Cerebellar cortex (tissue), 1 donor: ENCODE data around the gene DDX10.
A peak's percentile ranks its signal among the peaks of the same experiment; 100 is the strongest.
"Not testable (repeated sequence)": the region's sequence is repeated elsewhere in the genome, so short reads cannot be mapped to it uniquely, and the experiment has no call there.

Source experiments
- DNase-seq: peaks from one replicate; pipeline ENCODE4 v3.0.0-alpha.2; 2015; ENCODE audit warnings: low spot score

The DDX10 gene

DNA sequence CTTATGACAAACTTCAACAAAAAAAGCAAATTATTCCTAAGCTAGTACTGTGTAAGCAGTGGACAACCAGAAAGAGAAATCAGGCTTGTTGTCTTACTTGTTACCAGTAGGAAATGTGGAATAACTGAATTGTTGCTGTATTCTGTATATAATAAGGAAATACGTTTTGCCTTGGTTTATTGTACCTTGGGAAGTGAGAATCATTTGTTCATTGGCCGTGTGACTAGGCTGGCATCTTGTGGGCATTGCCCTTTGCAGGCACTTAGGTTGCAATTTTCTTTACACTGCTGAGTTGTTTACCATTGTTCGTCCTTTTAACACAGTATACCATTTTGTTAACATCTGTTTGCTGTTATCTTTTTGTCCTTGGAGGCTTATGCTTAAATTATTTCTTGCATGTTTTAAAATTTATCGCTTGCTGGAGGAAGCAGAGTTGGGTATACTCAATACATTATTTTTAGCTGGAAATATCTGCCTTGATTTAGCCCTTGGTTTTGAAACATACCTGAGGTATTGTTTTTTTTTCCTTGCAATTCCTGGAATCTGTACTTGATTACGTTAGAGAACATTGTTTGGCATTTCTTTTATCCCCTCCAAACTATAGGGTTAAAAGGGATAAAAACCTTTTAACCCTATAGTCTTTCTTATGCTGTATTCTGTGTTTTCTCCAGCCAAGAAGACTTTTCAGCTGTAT, 109.3 kb downstream of the DDX10 start:
- DNase-seq = no peak

DNA sequence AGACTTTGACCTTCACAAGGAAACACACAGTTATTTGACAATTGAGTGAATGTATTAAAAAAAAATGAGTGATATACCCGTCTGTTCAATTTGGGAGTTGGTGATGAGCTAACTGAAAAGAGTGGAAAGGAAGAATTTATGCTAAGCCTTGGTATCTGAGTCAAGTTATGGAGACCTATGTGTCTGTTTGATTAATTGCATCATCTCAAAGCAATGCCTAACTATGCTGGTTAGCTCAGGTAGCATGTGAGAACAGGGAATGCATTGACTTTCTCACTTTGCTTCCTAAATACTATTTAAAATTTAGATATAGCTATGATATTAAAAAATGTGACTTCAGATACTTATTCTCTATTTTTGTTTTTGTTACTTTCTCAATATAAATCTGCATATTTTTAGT, 110.5 kb downstream of the DDX10 start:
- no peak for DNase-seq

DNA sequence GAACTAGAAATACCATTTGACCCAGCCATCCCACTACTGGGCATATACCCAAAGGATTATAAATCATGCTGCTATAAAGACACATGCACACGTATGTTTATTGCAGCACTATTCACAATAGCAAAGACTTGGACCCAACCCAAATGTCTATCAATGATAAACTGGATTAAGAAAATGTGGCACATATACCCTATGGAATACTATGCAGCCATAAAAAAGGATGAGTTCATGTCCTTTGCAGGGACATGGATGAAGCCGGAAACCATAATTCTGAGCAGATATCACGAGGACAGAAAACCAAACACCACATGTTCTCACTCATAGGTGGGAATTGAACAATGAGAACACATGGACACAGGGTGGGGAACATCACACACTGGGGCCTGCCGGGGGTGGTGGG, 114.3 kb downstream of the DDX10 start:
- not testable (repeated sequence) for DNase-seq

DNA sequence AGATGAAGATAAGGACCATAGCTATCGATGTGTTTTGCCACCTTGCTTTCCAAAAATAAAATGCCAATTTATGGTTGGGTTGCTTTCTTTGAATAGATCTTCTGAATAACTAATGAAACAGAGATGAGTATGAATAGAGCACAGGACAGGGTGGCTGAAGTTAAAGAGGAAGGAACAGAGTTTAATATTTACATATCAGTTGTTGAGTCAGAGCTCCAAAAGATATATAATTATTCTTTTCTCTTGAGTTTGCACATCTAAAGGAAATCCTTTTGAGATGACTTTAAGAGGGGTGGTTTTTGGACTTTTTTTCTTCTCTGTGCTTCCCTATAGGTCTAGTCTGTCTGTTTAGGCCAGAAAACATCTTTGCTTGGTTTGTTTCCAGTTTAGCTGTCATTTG, 115.2 kb downstream of the DDX10 start:
- no peak for DNase-seq

DNA sequence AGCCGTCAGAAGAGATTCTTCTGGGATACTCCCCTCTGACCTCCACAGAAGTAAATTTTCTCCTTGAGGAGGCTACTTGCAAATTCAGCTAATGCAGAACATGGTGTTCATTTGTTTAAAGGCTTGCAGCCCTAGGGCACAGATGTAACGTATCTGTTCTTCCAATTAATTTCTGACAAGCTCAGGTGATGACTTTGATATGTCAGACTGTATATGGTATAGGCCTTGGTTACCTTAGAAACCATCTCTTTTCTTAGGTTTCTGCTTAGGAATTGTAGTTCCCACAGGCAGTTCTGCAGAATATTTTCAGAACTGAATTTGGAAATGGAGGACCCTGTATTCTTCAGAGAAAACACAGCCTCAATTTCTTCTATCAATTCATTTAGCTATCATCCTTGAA, 117.1 kb downstream of the DDX10 start:
- DNase-seq = no peak

DNA sequence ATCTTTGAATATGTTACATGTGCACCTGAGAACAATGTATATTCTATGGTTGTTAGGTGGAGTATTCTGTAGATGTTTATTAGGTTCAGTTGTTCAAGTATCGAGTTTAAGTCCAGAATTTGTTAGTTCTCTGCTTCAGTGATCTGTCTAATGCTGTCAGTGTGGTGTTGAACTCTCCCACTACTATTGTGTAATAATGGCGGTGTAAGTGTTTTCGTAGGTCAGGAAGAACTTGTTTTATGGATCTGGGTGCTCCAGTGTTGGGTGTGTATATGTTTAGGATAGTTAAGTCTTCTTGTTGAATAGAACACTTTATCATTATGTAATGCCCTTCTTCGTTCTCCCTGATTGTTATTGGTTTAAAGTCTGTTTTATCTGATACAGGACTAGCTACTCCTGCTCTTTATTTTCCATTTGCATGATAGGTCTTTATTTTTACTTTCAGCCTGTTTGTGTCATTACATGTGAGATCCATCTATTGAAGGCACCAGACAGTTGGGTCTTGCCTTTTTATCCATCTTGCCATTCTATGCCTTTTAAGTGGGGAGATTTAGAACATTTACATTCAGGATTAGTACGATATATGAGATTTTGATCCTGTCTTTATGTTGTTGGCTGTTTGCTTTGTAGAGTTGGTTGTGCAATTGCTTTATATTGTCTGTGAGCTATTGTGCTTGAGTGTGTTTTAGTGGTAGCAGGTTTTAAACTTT, 121.6 kb downstream of the DDX10 start:
- no peak for DNase-seq

DNA sequence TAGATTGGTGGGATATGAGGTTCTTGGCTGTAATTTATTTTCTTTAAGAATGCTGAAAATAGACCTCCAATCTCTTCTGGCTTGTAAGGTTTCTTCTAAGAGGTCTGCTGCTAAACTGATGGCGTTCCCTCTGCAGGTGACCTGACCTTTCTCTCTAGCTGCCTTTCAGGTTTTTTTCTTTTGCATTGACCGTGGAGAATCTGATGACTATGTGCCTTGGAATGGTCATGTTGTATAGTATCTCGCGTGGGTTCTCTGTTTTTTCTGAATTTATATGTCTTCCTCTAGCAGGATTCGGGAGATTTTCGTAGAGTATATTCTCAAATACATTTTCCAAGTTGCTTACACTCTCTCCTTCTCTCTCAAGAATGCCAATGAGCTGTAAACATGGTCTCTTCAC, 122.2 kb downstream of the DDX10 start:
- no peak for DNase-seq

DNA sequence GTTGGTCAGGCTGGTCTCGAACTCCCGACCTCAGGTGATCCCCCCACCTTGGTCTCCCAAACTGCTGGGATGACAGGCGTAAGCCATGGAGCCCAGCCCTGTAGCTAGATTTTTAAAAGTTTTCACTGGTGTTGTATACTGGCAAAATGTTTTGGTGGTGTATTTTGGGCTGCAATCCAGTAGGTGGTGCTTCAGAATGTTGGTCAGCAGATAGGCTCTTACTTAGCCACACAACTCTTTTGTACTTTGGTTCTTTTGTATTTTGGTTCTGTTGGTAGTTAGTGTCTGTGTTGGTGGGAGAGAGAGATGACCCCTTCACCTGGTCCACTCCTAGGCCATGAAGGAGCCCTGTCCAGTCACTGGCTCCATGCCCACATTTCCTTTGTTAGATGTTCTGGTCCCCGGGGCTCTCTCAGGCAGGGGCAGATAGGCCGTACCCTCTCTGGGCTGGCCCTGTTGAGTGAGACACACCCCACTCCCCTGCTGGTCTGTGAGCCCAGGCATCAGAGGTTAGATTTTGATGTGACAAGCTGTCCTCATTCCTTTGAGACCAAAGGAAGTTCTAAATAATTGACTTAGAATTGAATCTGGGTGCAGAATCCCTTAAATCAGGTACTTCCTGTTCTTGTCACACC, 123.8 kb downstream of the DDX10 start:
- DNase-seq = peak; percentile 27

DNA sequence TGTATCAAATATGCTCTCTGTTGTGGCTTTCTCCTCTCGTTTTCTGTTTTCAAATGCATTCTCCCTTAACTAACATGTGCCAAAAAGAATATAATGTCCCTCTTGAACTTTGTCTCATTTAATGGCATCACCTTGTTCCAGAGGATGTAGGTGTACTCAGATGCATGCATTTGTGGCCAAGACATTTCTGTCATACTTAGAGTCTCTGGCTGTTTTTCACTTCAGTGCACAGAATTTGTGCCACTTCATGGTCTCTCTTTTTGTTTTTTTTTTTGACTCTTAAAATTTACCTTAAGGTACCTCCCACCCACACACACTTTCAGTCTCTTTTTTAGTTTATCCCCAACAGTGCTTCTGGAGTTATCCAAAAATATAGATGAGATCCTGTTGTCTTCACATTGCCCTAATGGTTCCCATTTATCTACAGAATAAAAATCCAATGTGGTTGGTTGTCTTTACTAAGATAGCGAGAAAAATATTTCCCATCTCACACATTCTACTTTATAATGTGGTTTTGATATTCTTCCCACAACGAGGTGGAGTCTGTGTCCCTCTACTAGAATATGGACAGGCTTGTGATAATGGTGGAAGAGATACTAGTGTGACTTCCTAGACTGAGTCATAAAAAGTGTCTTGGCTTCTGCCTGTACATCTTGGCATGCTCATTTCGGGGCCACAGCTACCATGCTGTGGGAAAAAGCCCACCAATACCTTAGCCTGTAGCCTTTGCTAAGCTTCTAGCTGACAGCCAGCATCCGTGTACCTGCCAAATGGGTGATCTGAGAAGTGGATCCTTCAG, 125.8 kb downstream of the DDX10 start:
- DNase-seq = no peak

DNA sequence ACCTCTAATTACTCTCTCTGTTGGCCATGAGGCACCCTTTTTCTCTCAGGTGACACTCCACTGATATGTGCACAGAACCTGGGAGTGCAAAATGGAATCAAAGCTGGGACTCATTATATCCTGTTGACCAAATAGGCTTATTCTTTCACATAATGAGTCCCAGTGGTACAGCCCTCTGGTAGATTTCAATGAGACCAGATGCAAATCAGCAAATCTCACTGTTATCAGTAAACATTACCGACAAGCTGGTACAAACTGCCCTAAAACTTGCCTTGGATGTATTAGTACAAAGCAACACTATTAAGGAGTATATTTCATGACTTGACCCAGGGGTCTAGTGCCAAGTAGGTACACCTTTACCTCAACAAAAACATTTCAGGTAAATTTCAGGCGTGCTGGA, 128.3 kb downstream of the DDX10 start:
- no peak for DNase-seq

DNA sequence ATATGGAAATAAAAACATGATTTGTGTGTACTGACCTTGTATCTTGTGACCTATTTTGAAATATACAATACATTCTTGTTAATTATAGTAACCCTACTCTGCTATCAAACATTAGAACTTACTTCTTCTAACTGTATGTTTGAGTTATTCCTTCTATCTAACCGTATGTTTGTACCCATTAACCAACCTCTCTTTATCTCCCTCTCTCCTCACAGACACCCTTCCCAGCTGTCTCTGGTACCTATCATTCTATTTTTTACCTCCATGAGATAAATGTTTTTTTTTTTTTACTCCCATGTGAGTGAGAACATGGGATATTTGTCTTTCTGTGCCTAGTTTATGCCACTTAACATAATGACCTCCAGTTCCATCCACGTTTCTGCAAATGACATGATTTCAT, 128.7 kb downstream of the DDX10 start:
- no peak for DNase-seq

DNA sequence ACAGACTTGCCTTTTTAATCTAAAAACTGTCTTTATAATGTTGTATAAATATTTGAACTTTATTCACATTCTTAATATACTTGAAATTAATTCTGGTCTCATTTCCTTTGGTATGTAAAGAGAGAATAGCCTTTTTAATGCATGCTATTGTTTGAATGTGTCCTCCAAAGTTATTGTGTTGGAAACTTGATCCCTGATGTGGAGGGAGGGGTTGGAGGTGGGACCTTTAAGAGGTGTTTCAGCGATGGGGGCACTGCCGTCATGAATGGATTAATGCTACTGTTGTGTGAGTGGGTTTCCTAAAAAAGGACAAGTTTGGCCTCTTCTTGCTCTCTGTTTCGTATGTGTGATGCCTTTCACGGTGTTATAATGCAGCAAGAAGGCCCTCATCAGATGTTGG, 131.7 kb downstream of the DDX10 start:
- DNase-seq = no peak

DNA sequence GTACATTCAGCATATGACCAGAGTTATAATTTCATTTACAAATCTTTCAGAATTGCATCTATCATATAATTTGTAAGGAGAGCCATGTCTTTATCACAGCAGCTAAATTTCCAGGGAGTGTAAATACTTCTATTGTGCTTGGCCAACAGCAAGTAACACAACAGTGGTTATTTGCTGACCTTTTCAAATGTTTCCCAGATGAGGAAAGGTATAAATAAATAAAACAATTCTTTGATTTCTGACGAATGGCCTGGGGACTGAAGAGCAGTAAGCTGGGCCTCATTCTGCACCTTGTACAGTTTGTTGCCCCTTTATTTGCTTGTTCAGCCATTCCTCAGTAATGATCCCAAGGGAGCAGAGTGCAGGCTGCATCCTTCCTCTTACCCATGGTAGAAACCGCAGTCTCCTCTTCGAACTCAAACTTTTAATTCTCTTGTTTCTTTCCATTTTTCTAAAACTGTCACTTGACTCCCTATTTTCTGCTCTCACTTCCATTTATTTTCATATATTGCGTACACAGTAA, 132.8 kb downstream of the DDX10 start:
- no peak for DNase-seq

DNA sequence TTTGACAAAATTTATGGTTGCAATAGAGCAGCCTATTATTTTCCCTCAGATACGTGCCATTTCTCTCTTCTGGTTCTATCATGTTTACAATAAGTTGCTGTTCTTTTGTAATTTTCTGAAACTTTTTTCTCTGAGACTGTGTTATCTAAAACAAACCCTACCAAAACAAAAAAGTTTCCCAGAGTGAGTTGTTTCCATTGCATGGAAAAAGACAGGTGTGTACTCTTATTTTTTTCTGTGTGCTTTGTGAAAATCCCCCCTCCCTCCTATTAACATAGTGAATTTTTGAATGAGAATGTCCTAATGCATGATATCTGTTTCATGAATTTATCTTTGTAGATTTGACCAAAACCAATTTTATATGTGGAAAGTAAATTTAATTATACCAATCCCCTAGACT, 137.6 kb downstream of the DDX10 start:
- DNase-seq = no peak

DNA sequence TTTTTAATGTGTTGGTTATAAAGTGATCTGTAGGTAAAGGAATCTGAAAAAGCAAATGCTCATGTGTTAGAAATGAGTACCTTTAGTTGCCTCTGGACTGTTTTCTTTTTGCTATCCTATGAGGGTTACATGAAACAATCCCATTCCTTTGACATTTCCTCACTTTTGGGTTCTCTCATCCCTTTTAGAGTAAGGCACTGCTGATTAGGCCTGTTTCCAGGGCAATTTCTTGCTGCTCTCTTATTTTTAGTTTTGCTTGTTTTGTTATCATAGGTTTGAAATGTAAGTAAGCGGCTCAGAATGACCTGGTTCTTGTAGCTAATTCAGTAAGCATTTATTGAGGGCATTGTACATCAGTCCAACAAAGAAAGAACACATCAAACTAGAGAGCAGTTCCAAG, 138.9 kb downstream of the DDX10 start:
- no peak for DNase-seq

DNA sequence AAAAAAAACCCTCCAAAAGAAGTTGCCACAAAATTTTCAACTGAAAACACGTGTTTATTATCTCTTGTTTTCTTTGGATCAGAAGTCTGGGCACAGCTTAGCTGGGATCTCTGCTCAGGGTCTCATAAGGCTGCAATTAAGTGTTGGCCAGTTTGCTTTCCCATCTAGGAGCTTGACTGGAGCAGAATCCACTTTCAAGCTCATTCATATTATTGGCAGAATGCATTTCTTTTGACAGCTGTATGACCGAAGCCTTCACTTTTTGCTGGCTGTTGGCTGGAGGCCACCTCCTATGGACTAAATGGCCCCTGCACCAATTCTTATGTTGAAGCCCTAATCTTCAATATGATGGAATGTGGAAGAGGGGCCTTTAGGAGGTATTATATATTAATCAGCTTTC, 139.6 kb downstream of the DDX10 start:
- DNase-seq = no peak

DNA sequence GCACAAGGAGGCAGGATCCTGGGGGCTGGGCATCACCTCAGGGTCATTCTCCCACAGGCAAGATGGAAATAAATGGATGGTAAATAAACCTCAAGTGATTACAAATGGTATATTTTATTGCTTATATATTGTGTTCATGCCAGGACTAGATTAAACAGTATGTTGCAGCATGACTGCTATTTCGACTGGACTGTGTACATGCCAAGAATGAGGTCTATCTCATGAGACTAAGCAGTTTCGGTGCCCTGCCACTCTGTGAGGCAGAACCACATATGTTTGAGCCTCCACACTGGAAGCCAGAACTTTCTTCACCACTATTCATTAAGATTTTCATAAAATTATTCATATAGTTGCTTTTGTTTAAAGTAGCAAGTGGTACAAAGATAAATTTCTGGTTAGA, 140.2 kb downstream of the DDX10 start:
- no peak for DNase-seq

DNA sequence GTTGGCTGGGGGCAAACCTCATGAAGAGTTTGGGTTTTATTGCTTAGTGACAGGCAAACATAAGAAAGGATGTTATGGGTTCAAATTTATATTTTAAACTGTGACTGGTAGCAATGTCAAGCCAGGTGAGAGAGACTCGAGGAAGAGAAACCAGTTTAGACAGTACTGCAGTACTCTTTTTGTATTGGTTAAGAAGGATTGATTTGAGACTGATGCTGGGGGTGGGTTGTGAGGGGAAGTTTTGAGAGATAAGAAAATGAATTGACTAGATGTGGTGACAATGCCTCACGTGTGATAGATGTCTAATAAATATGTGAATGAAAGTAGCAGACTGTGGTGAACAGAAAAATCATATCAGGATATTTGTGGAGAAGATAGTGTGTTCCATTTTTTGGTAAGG, 142.4 kb downstream of the DDX10 start:
- no peak for DNase-seq

DNA sequence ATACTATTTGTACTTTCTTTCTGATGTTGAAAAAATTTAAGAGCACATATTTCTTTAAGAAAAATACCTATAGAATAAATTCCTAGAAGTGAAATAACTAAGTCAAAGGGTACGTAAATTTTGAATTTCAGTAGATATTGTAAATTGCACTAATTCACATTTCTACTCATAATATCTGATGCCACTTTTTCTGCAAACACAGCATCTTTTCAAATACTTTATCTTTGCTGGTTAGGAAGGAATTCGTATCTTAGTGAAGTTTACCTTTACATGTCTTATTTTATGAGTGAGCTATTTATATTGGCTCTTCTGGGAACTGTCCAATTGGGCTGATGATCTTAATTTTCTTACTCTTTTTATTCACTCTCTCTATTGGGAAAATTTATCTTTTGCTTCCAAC, 148.2 kb downstream of the DDX10 start:
- DNase-seq = no peak

DNA sequence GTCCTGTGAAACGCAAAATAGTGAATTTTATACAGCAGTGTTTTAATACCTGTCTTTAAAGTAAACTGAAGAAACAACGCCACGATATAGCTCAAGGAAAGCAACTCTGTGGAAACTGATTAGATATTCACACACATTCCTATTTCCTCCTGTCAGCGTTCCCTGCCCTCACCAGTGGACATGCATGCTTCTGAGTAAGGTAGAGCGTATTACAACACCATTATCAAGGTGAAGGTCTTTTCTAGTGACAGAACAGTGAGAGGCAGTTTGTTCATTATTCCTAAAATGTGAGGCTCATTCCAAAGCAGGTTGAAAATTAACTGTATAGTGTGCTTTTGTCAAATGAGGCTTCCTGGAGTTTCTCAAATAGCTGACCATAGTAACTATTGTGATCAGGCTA, 153.1 kb downstream of the DDX10 start:
- DNase-seq = no peak

DNA sequence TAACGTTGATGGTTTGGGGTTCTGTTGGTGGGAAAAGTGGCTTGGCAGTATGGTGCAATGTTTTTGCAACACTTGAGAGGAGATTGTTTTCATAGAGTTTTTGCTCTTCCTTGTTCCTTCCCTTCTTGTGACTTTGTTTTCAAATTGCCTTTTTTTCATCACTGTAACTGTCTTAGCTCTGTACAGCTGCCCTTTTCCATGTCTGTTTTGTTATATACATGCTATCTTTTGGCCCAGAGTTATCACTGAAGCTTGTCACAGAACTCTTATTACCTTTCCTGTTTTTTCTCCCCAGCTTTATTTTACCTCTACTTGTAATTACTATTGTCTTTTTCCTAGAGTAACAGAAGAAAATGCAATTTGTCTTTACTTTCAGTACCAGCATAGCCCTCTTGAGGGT, 154.1 kb downstream of the DDX10 start:
- DNase-seq = no peak

DNA sequence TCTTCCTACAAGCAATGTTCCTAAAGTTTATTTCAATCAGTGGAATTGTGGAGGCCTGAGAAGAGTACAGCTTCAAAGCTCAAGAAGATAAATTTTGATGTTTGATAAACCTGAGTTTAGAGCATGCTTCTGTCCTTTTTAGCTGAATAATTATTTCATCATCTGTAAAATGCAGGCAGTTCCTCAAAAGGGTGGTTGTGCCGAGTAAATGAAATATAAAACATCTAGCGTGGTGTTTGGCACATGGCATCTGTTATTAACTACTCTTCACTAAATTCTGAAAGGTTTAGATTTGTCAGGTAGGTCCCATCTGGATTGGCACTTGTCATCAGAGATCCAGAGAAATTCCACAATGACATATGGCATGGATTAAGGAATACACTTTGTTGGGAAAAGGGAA, 155.1 kb downstream of the DDX10 start:
- DNase-seq = no peak
